Measurements from ENCODE around the gene SUGP1.

The SUGP1 gene

DNA sequence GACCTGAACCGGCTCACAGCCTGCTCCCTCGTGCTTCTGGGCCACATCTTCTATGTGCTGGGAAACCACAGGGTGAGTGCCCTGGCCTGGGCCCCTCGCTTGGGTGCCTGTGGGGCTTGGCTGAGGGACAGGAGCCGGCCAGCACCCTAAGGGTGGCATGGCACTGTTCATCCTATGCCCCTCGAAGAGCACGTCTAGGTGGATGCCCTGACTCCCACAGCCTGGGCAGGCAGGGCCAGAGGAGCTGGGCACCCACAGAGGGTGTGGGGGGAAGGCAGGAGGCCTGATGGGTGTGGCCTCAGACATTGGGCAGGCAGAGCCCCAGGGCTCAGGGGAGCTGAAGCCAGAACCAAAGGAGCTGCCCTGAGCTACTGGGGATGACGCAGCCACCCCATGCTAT lies 29.1 kb upstream of the SUGP1 start:
- TF ChIP-seq, protein P1, sequence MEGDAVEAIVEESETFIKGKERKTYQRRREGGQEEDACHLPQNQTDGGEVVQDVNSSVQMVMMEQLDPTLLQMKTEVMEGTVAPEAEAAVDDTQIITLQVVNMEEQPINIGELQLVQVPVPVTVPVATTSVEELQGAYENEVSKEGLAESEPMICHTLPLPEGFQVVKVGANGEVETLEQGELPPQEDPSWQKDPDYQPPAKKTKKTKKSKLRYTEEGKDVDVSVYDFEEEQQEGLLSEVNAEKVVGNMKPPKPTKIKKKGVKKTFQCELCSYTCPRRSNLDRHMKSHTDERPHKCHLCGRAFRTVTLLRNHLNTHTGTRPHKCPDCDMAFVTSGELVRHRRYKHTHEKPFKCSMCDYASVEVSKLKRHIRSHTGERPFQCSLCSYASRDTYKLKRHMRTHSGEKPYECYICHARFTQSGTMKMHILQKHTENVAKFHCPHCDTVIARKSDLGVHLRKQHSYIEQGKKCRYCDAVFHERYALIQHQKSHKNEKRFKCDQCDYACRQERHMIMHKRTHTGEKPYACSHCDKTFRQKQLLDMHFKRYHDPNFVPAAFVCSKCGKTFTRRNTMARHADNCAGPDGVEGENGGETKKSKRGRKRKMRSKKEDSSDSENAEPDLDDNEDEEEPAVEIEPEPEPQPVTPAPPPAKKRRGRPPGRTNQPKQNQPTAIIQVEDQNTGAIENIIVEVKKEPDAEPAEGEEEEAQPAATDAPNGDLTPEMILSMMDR (IDR thresholded peaks at IDR 0.05; ENCODE audit: low read length, missing control alignments), result no peak
- DNase-seq (ENCODE audit: low read depth), result no peak
- H3K4me3 ChIP-seq (replicated peaks; ENCODE audit: low read depth, low read length), result no peak overlapping the region

DNA sequence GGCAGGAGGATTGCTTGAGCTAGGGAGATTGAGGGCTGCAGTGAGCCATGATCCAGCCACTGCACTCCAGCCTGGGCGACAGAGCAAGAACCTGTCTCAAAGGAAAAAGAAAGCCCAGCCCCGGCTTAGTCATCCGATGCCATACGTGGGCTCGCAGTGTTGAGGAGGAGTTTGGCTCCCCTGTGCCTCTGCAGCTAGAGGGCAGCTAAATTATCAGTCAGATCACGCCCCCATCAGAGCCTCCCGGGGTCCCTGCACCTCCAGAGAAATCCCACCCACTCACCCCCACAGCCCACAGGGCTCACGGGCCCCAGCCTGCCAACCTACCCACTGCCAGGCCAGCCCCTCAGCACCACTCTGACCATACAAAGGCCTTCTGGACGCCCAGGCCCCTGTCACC lies 28.0 kb upstream of the SUGP1 start:
- no peak for DNase-seq (ENCODE audit: low read depth)
- TF ChIP-seq, protein P1 (IDR thresholded peaks at IDR 0.05; ENCODE audit: low read length, missing control alignments), result no peak
- H3K4me3 ChIP-seq (replicated peaks; ENCODE audit: low read depth, low read length), result no peak overlapping the region

DNA sequence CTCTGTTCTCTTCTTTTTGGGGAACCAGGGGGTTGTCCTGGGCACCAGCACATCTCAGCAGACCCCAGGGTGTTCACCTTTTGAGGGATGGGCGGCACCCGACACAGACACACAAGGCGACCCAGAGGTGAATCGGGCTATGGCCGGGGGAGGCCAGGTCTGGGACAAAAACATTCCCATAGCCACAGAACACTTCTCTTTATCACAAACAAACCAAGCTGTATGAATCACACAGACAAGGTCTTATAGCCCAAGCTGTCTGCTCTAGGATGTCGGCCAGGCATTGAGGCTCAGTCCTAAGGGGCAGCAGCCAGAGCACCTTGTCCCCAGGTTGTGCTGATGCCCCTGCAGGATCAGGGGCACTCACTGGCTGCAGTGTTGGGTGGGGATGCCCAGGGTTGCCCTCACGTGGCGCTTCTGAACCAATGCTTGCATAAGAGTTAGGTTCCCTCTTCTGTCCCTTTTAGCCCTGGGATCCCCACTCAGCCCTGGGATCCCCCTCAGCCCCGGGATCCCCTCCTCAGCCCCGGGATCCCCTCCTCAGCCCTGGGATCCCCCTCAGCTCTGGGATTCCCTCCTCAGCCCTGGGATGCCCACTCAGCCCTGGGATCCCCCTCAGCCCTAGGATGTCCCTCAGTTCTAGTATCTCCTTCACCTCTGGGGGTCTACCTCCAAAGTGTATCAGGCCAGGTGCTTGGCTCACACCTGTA lies 27.2 kb upstream of the SUGP1 start:
- DNase-seq (ENCODE audit: low read depth), result no peak

DNA sequence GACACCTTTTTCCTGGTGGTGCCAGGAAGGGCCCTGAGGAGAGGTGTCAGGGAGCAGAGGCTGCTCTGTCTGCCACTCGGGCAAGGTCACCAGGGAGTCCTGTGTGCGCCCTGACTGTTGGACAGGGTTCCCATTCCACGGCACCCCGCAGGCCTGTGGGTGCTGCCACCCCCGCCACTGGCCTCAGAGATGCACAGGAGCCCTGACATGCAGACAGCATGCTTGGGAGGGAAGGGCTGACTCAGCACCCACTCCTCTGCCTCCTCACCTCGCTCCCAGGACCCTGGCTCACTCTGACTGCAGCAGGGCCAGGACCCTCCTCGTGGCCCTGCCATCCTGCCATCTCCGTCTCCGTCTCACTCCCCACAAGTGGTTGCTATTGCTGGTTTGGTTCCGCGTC lies 25.7 kb upstream of the SUGP1 start:
- DNase-seq (ENCODE audit: low read depth), result no peak
- no peak overlapping the region for H3K4me3 ChIP-seq (replicated peaks; ENCODE audit: low read depth, low read length)
- TF ChIP-seq, protein P1 (IDR thresholded peaks at IDR 0.05; ENCODE audit: low read length, missing control alignments), result no peak

More for the DNA sequence above, 27.2 kb upstream of the SUGP1 start:
- H3K4me3 ChIP-seq (replicated peaks; ENCODE audit: low read depth, low read length), result no peak overlapping the region
- TF ChIP-seq, protein P1 (IDR thresholded peaks at IDR 0.05; ENCODE audit: low read length, missing control alignments), result no peak

DNA sequence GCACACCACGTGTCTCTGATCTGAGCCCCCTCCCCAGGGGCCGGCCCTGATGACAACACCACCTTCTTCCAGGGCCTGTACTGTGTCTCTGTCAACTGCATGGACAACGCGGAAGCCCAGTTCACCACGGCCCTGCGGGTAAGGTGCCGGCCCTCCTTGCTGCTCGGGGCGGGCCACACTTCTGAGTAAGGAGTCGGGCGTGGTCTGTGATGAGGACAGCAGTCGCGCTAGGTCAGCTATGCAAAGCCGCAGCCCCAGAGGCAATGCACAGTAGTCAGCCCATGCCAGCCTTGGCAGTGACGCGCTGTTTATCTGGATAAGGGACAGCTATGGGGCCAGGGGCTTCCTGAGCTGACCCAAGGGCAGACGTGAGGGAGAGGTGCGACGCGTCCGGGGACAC lies 24.9 kb upstream of the SUGP1 start:
- DNase-seq (ENCODE audit: low read depth), result no peak
- TF ChIP-seq, protein P1 (IDR thresholded peaks at IDR 0.05; ENCODE audit: low read length, missing control alignments), result no peak
- no peak overlapping the region for H3K4me3 ChIP-seq (replicated peaks; ENCODE audit: low read depth, low read length)

DNA sequence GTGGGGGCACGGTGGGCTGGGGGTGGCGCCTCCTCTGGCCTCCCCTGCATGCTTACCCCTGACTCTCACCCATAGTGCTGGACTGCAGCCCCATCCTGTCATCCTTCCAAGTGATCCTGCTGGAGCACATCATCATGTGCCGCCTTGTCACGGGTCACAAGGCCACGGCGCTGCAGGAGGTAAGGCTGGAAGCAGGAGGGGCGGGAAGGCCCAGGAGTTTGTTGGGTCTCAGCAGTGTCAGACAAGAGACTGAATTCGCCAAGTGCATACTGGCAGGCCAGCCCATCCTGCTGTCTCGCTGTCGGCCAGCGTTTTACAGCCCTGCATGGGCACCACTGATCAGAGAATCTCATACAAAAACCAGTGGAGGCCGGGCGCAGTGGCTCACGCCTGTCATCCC lies 23.5 kb upstream of the SUGP1 start:
- DNase-seq (ENCODE audit: low read depth), result no peak
- H3K4me3 ChIP-seq (replicated peaks; ENCODE audit: low read depth, low read length), result no peak overlapping the region
- TF ChIP-seq, protein P1 (IDR thresholded peaks at IDR 0.05; ENCODE audit: low read length, missing control alignments), result no peak

DNA sequence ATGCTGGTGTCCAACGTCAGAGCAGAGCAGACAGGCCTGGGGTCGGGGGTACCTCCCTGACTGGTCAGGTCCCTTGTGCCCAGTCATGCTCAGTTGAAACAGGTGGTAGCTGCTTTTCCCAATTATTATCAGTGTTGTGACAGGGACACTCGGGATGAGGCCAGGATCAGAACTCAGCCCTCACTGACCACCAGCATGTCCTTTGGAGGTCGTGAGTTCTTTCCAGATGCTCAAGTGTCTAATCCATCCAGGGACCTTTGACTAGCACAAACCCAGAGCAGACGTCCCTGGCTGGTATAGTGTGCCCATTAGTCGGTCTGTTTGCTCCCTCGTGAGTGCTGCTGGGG lies 22.7 kb upstream of the SUGP1 start:
- TF ChIP-seq, protein P1 (IDR thresholded peaks at IDR 0.05; ENCODE audit: low read length, missing control alignments), result no peak
- no peak overlapping the region for H3K4me3 ChIP-seq (replicated peaks; ENCODE audit: low read depth, low read length)
- no peak for DNase-seq (ENCODE audit: low read depth)

Data from fibroblast of pulmonary artery (primary cell).